Endometrium (tissue), 2 donors: ENCODE measurements around the gene THADA.

Experiments
- FAIRE-seq: peaks from 2 replicates; lab custom pipeline; 2012; peaks lifted over from hg19 to GRCh38; lab: Jason Lieb, UNC
- donor health status: control.
- donor health status: control.

Gene THADA

DNA sequence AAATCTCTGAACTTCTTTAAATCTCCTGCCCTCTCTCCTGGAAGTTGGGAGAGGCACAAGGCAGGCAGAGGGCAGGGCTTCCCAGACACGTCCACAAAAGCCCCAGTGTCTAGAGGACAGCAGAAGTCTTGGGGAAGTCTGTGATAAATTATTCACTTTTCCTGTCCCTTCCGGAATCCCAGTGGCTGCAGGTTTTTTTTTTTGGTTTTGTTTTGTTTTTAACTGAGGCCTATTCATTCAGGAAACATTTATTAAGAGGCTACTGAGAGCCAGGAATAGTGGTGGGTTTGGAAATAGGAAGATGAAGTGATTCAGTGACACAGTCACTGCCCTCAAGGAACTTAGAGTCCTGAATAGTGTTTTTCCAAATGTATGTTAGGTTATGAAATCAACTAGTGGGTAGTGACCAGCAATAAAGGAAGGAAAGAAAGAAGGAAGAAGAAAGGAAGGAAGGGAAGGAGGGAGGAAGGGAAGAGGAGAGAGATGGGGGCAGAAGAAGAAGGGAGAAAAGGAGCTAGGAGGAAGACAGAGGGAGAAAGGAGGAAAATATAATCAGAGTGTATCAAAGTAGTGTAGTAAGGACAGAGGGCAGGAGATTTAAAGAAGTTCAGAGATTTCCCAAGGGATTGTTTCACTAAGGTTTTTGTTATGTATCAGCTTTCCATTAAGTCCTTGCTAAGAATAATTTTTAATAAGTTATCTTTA lies 270.6 kb downstream of the THADA start:
- FAIRE-seq = no peak

DNA sequence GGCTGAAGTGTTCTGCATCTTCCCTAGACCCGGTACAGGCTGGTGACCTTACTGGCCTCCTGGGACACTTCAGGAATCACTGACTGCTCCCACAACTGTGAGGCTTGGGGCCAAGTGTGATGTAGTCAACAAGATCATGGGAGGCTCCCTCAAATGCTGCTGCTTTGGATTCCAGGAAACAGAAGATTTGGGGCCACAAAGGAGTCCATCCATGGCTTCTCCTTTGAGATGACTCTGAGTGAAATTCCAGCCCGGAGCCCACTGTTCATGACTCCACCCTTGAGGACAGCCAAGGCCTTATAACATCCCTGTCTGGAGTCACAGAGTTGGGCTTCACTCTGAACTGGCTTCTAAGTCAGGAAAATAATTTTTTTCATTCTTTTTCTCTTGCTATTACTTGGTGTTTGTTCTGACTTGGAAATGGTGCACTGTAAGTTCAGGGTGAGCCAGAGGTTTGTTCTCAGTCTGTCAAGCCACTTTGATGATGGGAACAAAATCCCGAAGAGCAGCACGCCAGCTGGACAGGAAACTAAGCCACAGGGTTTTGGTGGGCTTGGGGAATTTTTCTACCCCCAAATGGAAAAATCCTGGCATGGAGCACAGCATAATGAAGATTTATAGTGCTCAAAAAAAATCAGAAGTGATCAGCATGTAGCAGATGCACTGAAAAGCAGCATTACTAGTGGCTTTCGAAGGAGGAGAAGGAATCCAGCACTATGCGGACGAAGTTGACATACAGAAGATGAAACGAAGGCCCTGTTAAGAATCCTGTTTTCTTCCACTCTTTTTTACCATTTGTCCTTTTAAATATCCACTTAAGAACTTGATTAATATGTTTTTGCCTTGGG lies 271.4 kb downstream of the THADA start:
- FAIRE-seq = no peak

DNA sequence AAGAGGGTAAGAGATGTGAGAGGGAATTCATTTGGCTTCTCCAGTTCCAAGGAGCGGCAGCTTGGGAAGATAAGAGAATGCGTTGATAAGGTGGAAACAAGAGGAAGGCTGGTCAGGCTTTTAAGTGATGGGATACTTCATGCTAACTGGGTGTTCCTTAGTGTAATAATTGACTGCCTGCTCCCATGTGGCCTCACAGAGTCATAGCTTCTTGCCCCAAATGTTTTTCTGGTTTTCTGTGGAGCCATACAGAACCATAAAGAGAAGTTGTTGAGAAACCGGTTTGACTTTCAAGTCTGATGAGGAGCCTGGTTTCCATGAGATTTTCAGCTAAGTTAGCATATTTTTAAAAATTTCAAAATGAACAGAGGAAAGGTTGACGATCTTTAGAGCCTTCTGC lies 272.0 kb downstream of the THADA start:
- no peak for FAIRE-seq

GRCh38 chr2:43321446-43321845 lies 274.4 kb downstream of the THADA start:
- FAIRE-seq = no peak

DNA sequence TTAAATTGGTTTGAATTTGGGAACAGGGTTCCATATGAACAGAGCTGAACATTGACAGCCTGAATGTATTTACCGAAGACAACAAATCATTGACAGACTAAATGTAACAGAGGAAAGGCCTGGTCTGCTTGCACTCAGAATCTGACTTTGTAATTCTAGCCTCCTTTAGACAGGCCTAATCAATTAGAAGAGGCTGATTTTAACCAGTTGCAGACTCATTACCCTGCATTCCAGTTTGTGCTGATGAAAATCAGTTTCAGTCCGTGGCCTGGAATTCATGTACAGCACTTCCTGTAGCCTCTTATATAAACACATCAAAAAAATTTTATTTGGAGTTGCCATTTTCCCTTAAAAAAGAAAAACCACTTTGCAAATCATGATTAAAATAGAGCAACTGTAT lies 276.3 kb downstream of the THADA start:
- no peak for FAIRE-seq

GRCh38 chr2:43318791-43319190 lies 277.0 kb downstream of the THADA start:
- no peak for FAIRE-seq

DNA sequence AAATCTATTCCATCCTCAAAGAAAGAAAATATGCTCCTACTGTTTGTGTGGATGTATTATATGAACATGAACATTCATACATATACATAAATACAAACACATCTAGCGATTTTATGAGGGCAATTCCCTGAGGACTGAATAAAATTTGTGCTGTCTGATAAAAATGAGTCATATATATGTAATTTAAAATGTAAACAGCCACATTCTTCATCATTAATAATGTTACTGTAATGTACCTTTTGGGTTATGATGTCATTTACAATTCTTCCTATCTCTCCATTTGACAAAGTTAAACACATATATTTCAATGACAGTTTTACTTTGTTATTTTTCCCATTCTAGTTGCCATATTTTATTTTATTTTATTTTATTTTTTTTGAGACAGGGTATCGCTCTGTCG lies 278.2 kb downstream of the THADA start:
- FAIRE-seq = no peak

DNA sequence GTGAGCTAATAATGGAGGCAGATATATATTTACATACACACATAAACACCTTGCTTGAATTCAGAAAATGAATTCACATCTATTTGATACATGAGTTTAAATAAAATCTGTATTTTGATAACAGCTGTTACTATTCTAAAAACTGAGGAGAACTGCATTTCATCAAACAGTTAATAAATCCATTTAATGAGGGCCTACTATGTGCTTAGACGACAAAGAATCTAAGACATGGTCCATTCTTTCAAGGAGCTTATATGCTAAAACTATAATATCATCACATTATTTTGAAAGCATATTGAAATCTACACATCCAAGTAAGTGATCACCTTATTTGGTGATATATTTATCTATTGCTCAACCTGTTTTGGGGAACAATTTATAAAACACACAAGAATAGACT lies 278.6 kb downstream of the THADA start:
- no peak for FAIRE-seq

DNA sequence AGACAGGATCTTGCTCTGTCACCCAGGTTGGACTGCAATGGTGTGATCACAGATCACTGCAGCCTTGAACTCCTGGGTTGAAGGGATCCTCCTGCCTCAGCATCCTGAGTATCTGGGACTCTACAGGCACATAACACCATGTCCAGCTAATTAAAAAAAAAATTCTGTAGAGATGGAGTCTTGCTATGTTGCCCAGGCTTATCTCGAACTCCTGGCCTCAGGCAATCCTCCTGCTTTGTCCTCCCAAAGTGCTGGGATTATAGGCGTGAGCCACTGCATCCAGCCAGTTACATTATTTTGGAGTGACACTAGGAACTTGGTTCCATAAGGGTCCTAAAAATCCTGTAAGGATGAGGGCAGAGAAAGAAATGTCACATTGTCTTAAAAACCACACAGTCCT lies 280.4 kb downstream of the THADA start:
- no peak for FAIRE-seq

DNA sequence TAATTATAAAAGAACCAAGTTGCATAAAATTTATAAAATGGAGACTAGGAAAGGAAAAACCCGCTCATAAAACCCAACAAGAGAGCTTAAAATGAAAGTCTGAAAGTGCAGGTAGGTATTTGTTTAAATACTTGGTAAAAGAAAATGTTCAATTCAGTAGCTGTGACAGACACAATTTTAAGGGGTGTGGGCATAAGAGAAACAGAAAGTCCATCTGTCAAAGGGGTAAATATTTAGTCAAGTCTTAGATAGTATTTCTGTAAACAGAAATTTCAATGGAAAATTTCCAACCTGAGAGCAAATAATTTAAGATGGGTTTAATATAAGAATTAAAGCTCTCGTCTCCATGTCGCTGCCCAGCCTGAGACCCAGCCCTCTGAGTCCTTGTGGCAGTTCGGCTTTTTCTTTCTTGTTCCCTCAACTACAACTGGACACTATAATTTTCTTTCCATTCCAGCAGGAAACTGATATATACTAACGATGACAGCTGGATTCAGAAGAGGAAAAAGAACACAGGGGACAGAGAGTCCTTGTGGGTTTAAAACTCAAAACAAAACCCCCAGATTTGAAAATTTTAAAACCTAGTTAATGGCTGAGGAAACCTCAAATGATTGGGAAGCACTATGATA lies 281.4 kb downstream of the THADA start:
- peak; percentile 21 for FAIRE-seq

- no peak for FAIRE-seq
These were observed 282.2 kb downstream of the THADA start for GRCh38 chr2:43313642-43314017.

DNA sequence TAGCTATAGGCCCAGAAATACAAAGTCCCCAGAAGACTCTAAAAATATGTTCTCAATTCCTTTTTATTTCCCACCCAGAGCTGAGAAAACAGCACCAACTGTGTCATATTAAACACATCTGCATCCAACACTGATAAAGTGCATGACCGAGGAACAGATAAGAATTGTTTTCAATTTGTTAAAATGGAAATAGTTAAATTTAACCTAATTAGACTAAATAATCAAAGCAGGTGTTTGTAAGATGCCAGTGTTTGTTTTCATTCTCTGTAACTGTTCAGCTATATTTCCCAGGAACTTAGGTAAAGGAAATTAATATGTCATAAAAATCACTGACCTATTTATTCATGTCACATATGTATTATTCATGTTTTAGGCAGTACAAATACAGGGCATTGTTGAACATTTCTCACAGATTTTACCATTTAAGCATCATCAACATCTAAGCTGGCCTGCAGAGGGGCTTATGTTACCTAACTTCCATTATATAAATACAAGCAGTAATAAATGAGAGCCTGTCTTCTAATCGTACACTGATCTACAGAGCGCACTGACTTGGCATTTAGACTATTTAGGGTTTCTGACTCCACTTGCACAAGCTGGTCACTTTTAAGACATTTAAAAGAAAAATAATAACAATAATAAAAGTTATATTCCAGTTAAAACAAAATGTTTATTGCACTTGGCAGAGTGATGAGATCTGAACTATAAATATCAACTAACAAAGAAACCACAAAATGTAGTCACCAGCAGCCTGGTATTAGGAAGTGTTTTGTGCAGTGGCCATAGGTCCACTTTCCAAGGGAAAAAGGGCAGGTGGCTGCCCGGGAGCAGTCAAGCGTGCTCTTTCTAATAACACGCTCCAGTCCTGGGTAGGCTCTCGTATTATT lies 282.8 kb downstream of the THADA start:
- peak; percentile 99 for FAIRE-seq

DNA sequence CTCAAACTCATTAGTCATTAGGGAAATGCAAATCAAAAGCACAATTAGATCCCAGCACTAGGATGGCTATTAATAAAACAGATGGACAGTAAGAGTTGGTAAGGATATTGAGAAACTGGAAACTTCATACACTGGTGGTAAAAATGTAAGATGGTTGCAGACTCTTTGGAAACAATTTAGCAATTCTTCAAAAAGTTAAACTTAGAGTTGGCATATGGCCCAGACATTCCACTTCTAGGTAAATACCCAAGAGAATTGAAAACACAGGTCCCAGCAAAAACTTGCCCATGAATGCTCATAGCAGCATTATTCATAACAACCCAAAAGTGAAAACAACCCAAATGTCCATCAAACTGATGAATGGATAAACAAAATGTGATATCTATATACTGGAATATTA lies 284.6 kb downstream of the THADA start:
- no peak for FAIRE-seq

- no peak for FAIRE-seq
These were observed 285.9 kb downstream of the THADA start for GRCh38 chr2:43309935-43310334.

GRCh38 chr2:43307973-43308372 lies 287.9 kb downstream of the THADA start:
- no peak for FAIRE-seq

DNA sequence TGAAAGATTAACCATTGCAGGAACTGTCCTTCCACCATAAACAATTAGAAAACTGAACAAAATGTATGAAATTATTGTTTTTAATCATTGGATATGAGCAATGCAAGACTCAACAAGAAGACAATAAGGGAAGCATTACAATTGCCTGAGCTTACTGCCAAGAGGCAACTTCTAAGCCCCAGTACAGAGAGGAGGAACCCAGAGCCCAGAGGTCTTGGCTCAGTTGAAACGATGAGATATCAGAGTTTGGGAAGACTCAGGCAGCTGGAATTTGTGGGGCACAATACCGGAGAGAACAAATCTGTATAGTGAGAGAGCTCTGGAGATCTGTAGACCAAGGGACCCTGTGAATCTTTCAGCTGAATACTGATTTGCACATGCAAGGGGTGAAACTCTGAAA lies 288.8 kb downstream of the THADA start:
- no peak for FAIRE-seq

DNA sequence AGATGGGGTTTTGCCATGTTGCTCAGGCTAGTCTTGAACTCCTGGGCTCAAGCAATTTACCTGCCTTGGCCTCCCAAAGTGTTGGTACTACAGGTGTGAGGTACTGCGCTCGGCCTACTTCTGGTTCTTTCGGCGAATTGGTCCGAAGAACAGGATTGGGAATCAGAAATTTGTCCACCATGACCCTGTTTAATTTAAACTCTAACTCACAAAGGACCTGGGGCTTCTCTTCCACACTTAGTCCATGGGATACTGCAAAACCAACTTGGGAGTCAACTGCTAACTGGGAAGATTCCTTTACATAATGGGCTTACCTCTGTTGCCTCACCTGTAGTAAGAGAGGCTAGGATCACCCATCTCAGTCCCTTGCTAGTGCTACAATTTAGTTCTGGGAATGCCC lies 289.6 kb downstream of the THADA start:
- no peak for FAIRE-seq

- no peak for FAIRE-seq
These were observed 290.3 kb downstream of the THADA start for GRCh38 chr2:43305517-43305916.

DNA sequence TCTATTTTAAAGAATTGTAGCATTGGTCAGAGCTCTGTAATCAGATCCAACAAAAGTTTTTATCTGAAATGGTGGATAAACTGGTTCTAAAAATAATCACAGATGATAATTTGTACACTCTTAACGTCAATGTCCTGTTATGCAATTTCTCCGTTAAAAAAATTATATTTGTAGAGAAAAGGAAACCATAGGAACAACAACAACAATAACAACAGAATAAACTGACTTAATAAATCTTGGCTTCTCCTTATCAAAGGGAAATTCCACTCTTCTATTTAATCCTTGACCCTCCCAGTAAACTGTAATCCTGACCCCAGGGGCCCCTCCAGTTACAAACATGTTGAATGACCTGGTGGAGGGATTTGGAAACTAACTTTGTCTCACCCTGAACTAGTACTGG lies 290.8 kb downstream of the THADA start:
- FAIRE-seq = peak; percentile 81

DNA sequence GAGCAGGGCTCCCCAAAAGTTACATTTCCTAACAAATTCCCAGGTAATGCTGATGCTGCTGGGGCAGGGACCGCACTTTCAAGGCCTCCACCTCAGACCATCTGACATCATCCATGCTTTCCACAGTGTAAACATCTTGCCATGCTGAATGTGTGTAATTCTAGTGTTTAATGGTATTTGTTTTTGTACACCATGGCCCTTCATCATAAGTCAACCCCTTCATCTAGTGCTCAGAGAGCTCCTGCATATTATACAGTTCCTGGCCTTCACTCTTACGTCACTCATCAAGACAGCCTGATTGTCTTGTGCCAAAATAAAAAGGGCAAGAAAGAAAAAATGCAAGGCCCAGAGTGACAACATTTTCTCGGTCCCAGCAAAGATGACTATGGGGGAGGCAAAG lies 291.9 kb downstream of the THADA start:
- FAIRE-seq = no peak

- no peak for FAIRE-seq
These were observed 292.8 kb downstream of the THADA start for GRCh38 chr2:43302961-43303494.
